ENCODE results near the gene CLEC4E. TPM values are rescaled to one million over a fixed set of nuclear protein-coding genes. Genes with fewer than 3 reads are reported as not detected.
"Not testable (repeated sequence)": the region's sequence is repeated elsewhere in the genome, so short reads cannot be mapped to it uniquely, and the experiment has no call there.

Gene CLEC4E
- total RNA-seq, 1 donor from 2014 or later, result 0.63 TPM

- ATAC-seq, result no peak
- no peak for DNase-seq (ENCODE audit: low spot score)
Measured at GRCh38 chr12:8541562-8541961, 857 bp upstream of the CLEC4E start.

GRCh38 chr12:8537820-8538219, 2.9 kb downstream of the CLEC4E start:
- ATAC-seq; DNase-seq (ENCODE audit: low spot score): not testable (repeated sequence)

- DNase-seq (ENCODE audit: low spot score) (no peak), ATAC-seq (no peak)
Measured at GRCh38 chr12:8532045-8532444, 8.7 kb downstream of the CLEC4E start.

GRCh38 chr12:8527250-8528130, 13.2 kb downstream of the CLEC4E start:
- no peak for DNase-seq (ENCODE audit: low spot score)
- no peak for ATAC-seq

GRCh38 chr12:8519171-8519570, 21.5 kb downstream of the CLEC4E start:
- no peak for ATAC-seq

GRCh38 chr12:8517971-8518370, 22.7 kb downstream of the CLEC4E start:
- ATAC-seq (no peak), DNase-seq (ENCODE audit: low spot score) (no peak)

More at GRCh38 chr12:8519171-8519570, 21.5 kb downstream of the CLEC4E start:
- DNase-seq (ENCODE audit: low spot score), result no peak

- DNase-seq (ENCODE audit: low spot score) (no peak), ATAC-seq (no peak)
Measured at GRCh38 chr12:8513256-8513655, 27.4 kb downstream of the CLEC4E start, which contains the start of gene CLEC4D. TSS of gene CLEC4D (plus strand) at chr12:8513503. CDS start at chr12:8513733, 230 bp downstream.

GRCh38 chr12:8508910-8509841, 31.5 kb downstream of the CLEC4E start:
- DNase-seq (ENCODE audit: low spot score) (no peak), ATAC-seq (no peak)

GRCh38 chr12:8508223-8508622, 32.5 kb downstream of the CLEC4E start:
- no peak for ATAC-seq
- DNase-seq (ENCODE audit: low spot score), result no peak

- DNase-seq (ENCODE audit: low spot score) (no peak), ATAC-seq (no peak)
Measured at GRCh38 chr12:8507596-8507995, 33.1 kb downstream of the CLEC4E start.

- ATAC-seq (no peak), DNase-seq (ENCODE audit: low spot score) (no peak)
Measured at GRCh38 chr12:8504351-8504750, 36.4 kb downstream of the CLEC4E start.

GRCh38 chr12:8501720-8502119, 39.0 kb downstream of the CLEC4E start:
- no peak for ATAC-seq

GRCh38 chr12:8499616-8500015, 41.1 kb downstream of the CLEC4E start:
- ATAC-seq, result no peak

More at GRCh38 chr12:8501720-8502119, 39.0 kb downstream of the CLEC4E start:
- no peak for DNase-seq (ENCODE audit: low spot score)

GRCh38 chr12:8496074-8496473, 44.6 kb downstream of the CLEC4E start:
- not testable (repeated sequence) for DNase-seq (ENCODE audit: low spot score)

More at GRCh38 chr12:8499616-8500015, 41.1 kb downstream of the CLEC4E start:
- no peak for DNase-seq (ENCODE audit: low spot score)

GRCh38 chr12:8495671-8496070, 45.0 kb downstream of the CLEC4E start:
- not testable (repeated sequence) for DNase-seq (ENCODE audit: low spot score); ATAC-seq

More at GRCh38 chr12:8496074-8496473, 44.6 kb downstream of the CLEC4E start:
- not testable (repeated sequence) for ATAC-seq

GRCh38 chr12:8493084-8493483, 47.6 kb downstream of the CLEC4E start:
- ATAC-seq (no peak), DNase-seq (ENCODE audit: low spot score) (no peak)

- DNase-seq (ENCODE audit: low spot score) (no peak), ATAC-seq (no peak)
Measured at GRCh38 chr12:8491646-8492530, 48.8 kb downstream of the CLEC4E start.

Data from left lobe of liver (tissue), 2 donors.